HepG2 (cell line): Measurements from ENCODE around the gene HOXD12. TPM values are rescaled to one million over a fixed set of nuclear protein-coding genes. Genes with fewer than 3 reads are reported as not detected.
A peak's percentile ranks its signal among the peaks of the same experiment; 100 is the strongest.

Experiments
- KDM2A ChIP-seq: sonication (generic); formaldehyde crosslinking; IDR thresholded peaks from 2 replicates; pipeline ENCODE4 v1.4.0; 2020; ENCODE audit warnings: low read depth, missing genetic modification reagents, borderline replicate concordance
- SMC3 ChIP-seq: IDR thresholded peaks from 2 replicates; pipeline ENCODE4 v1.6.1; 2011; ENCODE audit warnings: low read length, improper control_type of control experiment
- polyA plus RNA-seq, 8 experiments: library from polyadenylated mRNA; depleted of rRNA in 3 of 8; stranded (reverse) in 7 of 8; unstranded in 1 of 8; fragments of >200 nt; fragmentation: Illumina TruSeq in 4 of 8; extraction: Trizol in 4 of 8; gene quantifications; 2 replicates each; pipeline versions ENCODE4 v1.2.1 to v1.2.3, GENCODE V29; 2011 to 2016; ENCODE audit warnings: low read depth in 4 of 8, missing spikeins in 1 of 8, mixed read lengths in 1 of 8; ENCODE audit not compliant: insufficient read depth in 1 of 8
- total RNA-seq, 5 experiments: library from RNA; depleted of rRNA; stranded (reverse); fragments of >200 nt; fragmentation: Illumina TruSeq; extraction: Trizol; gene quantifications; 2 replicates each; pipeline ENCODE4 v1.2.3, GENCODE V29; 2016; ENCODE audit warnings: low read depth in 1 of 5
- TF ChIP-seq, protein P1 (sequence below), 2 experiments: fragments of 450-650 bp in 1 of 2; sonication (generic) in 1 of 2; formaldehyde crosslinking in 1 of 2; IDR thresholded peaks; 2 replicates each; pipeline versions ENCODE4 v1.6.1 to v1.8.0; 2016 to 2022; ENCODE audit warnings: antibody characterized with exemption in 1 of 2, mild to moderate bottlenecking in 1 of 2, missing genetic modification reagents in 1 of 2
- TF ChIP-seq, protein P2 (sequence below), 2 experiments: sonication (generic) in 1 of 2; formaldehyde crosslinking in 1 of 2; IDR thresholded peaks; 2 replicates each; pipeline versions ENCODE4 v1.6.1 to v1.9.0; 2014 to 2022; ENCODE audit warnings: antibody characterized with exemption in 1 of 2, borderline replicate concordance in 1 of 2, inconsistent platforms in 1 of 2, low read depth in 1 of 2, missing genetic modification reagents in 1 of 2
- TF ChIP-seq, protein P3 (sequence below): sonication (generic); formaldehyde crosslinking; IDR thresholded peaks from 2 replicates; pipeline ENCODE4 v1.8.1; 2023; ENCODE audit warnings: mild to moderate bottlenecking, inconsistent platforms, moderate library complexity, missing genetic modification reagents, borderline replicate concordance
- TF ChIP-seq, protein P4 (sequence below): sonication (generic); formaldehyde crosslinking; IDR thresholded peaks from 2 replicates; pipeline ENCODE4 v1.8.0; 2023; ENCODE audit warnings: mild to moderate bottlenecking, missing genetic modification reagents

HOXD12 gene
- total and polyA plus RNA-seq, 2 of the 13 experiments (the other 11 are each of a cell fraction or from before 2014, with no cell fraction given), result not detected

DNA sequence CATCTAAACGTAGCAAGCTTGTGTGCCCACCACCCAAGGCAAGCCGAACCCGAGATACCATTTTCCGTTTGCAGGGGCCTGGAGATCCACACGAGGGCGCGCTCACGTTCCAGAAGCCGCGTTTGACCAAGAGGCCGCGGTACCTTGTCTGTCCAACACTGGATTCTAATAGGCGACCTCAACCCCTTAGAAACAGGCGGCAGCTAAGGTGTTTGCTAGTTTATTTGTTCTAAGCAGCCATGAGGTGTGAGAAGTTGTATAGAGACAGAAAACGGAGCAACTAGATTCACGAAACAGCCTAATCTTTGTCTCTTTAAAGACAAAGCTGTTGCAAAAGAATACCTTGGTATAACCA, 11.7 kb downstream of the HOXD12 start (continued):
- TF ChIP-seq, protein P1, sequence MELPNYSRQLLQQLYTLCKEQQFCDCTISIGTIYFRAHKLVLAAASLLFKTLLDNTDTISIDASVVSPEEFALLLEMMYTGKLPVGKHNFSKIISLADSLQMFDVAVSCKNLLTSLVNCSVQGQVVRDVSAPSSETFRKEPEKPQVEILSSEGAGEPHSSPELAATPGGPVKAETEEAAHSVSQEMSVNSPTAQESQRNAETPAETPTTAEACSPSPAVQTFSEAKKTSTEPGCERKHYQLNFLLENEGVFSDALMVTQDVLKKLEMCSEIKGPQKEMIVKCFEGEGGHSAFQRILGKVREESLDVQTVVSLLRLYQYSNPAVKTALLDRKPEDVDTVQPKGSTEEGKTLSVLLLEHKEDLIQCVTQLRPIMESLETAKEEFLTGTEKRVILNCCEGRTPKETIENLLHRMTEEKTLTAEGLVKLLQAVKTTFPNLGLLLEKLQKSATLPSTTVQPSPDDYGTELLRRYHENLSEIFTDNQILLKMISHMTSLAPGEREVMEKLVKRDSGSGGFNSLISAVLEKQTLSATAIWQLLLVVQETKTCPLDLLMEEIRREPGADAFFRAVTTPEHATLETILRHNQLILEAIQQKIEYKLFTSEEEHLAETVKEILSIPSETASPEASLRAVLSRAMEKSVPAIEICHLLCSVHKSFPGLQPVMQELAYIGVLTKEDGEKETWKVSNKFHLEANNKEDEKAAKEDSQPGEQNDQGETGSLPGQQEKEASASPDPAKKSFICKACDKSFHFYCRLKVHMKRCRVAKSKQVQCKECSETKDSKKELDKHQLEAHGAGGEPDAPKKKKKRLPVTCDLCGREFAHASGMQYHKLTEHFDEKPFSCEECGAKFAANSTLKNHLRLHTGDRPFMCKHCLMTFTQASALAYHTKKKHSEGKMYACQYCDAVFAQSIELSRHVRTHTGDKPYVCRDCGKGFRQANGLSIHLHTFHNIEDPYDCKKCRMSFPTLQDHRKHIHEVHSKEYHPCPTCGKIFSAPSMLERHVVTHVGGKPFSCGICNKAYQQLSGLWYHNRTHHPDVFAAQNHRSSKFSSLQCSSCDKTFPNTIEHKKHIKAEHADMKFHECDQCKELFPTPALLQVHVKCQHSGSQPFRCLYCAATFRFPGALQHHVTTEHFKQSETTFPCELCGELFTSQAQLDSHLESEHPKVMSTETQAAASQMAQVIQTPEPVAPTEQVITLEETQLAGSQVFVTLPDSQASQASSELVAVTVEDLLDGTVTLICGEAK (IDR thresholded peaks at IDR 0.05), result no peak
- TF ChIP-seq, protein P1 (CRISPR knock-in tag; IDR thresholded peaks at IDR 0.05), result no peak
- TF ChIP-seq, protein P2, sequence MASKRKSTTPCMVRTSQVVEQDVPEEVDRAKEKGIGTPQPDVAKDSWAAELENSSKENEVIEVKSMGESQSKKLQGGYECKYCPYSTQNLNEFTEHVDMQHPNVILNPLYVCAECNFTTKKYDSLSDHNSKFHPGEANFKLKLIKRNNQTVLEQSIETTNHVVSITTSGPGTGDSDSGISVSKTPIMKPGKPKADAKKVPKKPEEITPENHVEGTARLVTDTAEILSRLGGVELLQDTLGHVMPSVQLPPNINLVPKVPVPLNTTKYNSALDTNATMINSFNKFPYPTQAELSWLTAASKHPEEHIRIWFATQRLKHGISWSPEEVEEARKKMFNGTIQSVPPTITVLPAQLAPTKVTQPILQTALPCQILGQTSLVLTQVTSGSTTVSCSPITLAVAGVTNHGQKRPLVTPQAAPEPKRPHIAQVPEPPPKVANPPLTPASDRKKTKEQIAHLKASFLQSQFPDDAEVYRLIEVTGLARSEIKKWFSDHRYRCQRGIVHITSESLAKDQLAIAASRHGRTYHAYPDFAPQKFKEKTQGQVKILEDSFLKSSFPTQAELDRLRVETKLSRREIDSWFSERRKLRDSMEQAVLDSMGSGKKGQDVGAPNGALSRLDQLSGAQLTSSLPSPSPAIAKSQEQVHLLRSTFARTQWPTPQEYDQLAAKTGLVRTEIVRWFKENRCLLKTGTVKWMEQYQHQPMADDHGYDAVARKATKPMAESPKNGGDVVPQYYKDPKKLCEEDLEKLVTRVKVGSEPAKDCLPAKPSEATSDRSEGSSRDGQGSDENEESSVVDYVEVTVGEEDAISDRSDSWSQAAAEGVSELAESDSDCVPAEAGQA (IDR thresholded peaks at IDR 0.05; ENCODE audit: low read depth), result no peak
- TF ChIP-seq, protein P2 (CRISPR knock-in tag; IDR thresholded peaks at IDR 0.05; ENCODE audit: borderline replicate concordance), result no peak
- TF ChIP-seq KDM2A (CRISPR knock-in tag) (peak; percentile 68; the same call in 1 of the 2 replicates), SMC3 (peak; percentile 43)
- TF ChIP-seq, protein P3, sequence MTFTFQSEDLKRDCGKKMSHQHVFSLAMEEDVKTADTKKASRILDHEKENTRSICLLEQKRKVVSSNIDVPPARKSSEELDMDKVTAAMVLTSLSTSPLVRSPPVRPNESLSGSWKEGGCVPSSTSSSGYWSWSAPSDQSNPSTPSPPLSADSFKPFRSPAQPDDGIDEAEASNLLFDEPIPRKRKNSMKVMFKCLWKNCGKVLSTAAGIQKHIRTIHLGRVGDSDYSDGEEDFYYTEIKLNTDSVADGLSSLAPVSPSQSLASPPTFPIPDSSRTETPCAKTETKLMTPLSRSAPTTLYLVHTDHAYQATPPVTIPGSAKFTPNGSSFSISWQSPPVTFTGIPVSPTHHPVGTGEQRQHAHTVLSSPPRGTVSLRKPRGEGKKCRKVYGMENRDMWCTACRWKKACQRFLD, result no peak
- TF ChIP-seq, protein P4, sequence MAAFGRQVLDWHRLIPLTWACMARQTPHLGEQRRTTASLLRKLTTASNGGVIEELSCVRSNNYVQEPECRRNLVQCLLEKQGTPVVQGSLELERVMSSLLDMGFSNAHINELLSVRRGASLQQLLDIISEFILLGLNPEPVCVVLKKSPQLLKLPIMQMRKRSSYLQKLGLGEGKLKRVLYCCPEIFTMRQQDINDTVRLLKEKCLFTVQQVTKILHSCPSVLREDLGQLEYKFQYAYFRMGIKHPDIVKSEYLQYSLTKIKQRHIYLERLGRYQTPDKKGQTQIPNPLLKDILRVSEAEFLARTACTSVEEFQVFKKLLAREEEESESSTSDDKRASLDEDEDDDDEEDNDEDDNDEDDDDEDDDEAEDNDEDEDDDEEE (CRISPR knock-in tag), result no peak
